Adipocyte (in vitro differentiated cells): Measurements from ENCODE around the gene CACNG6.
"Not testable (repeated sequence)": the region's sequence is repeated elsewhere in the genome, so short reads cannot be mapped to it uniquely, and the experiment has no call there.

Source experiments
- DNase-seq: peaks from one replicate; pipeline ENCODE4 v3.0.0-alpha.2; 2015; ENCODE audit warnings: low read depth
- H3K27me3 ChIP-seq: replicated peaks from 2 replicates; pipeline ENCODE4 v1.7.0; 2013; ENCODE audit warnings: mild to moderate bottlenecking, low read length, moderate library complexity; ENCODE audit not compliant: control insufficient read depth, insufficient read depth
- H3K36me3 ChIP-seq: 2 replicates; pipeline ENCODE4 v1.7.0; 2013; ENCODE audit warnings: low read length, mild to moderate bottlenecking, moderate library complexity; ENCODE audit not compliant: control insufficient read depth, insufficient read depth, severe bottlenecking
- H3K4me1 ChIP-seq: 2 replicates; pipeline ENCODE4 v1.7.0; 2013; ENCODE audit warnings: mild to moderate bottlenecking, low read length, moderate library complexity; ENCODE audit not compliant: control insufficient read depth, insufficient read depth
- H3K4me3 ChIP-seq: 2 replicates; pipeline ENCODE4 v1.7.0; 2013; ENCODE audit warnings: mild to moderate bottlenecking, low read length, moderate library complexity
- H3K9ac ChIP-seq: 2 replicates; pipeline ENCODE4 v1.7.0; 2013; ENCODE audit warnings: mild to moderate bottlenecking, low read length, moderate library complexity
- H3K9me3 ChIP-seq: 2 replicates; pipeline ENCODE4 v1.7.0; 2013; ENCODE audit warnings: mild to moderate bottlenecking, low read length, moderate library complexity; ENCODE audit not compliant: control insufficient read depth

The CACNG6 gene

GRCh38 chr19:53991224-53992113 lies at the start of gene CACNG6:
Gene CACNG6 (plus strand): TSS chr19:53991637. CDS start chr19:53992878, 1,241 bp downstream.
- Histone ChIP-seq H3K9me3 (no peaks in the 10 kb centered on the region), H3K4me1 (no peaks in the 10 kb centered on the region), H3K27me3 (peaks cover 48% of the 10 kb centered on the region), H3K9ac (no peak within 1 kb of the TSS), H3K36me3 (no peaks in the 10 kb centered on the region), H3K4me3 (no peak within 1 kb of the TSS)
- peak; percentile 22 for DNase-seq

GRCh38 chr19:53942001-53942786 lies 49.2 kb upstream of the CACNG6 start:
- H3K4me1 ChIP-seq = no peaks in the 10 kb centered on the region
- no peak overlapping the region for H3K9ac ChIP-seq
- no peaks in the 10 kb centered on the region for H3K36me3 ChIP-seq
- peaks cover 44% of the 10 kb centered on the region for H3K27me3 ChIP-seq
- H3K4me3 ChIP-seq = no peak overlapping the region
- DNase-seq = no peak
- H3K9me3 ChIP-seq = peaks cover 3% of the 10 kb centered on the region

GRCh38 chr19:53944416-53944815 lies 47.0 kb upstream of the CACNG6 start:
- DNase-seq = no peak
- Histone ChIP-seq H3K27me3 (peaks cover 46% of the 10 kb centered on the region), H3K36me3 (no peaks in the 10 kb centered on the region), H3K4me1 (no peaks in the 10 kb centered on the region), H3K4me3 (no peak overlapping the region), H3K9ac (no peak overlapping the region), H3K9me3 (peaks cover 3% of the 10 kb centered on the region)

GRCh38 chr19:53944933-53945332 lies 46.5 kb upstream of the CACNG6 start:
- Histone ChIP-seq H3K4me1 (no peaks in the 10 kb centered on the region), H3K9me3 (peaks cover 3% of the 10 kb centered on the region), H3K9ac (no peak overlapping the region), H3K4me3 (no peak overlapping the region), H3K27me3 (peaks cover 46% of the 10 kb centered on the region), H3K36me3 (no peaks in the 10 kb centered on the region)
- DNase-seq = no peak

GRCh38 chr19:53945441-53945840 lies 46.0 kb upstream of the CACNG6 start:
- Histone ChIP-seq H3K27me3 (peaks cover 46% of the 10 kb centered on the region), H3K4me1 (no peaks in the 10 kb centered on the region), H3K36me3 (no peaks in the 10 kb centered on the region), H3K9ac (no peak overlapping the region), H3K4me3 (no peak overlapping the region), H3K9me3 (peaks cover 3% of the 10 kb centered on the region)
- DNase-seq = peak; percentile 10

- Histone ChIP-seq H3K27me3 (peaks cover 45% of the 10 kb centered on the region), H3K9ac (no peak overlapping the region), H3K36me3 (no peaks in the 10 kb centered on the region), H3K9me3 (peaks cover 3% of the 10 kb centered on the region), H3K4me3 (no peak overlapping the region), H3K4me1 (no peaks in the 10 kb centered on the region)
- DNase-seq = no peak
These were observed 45.4 kb upstream of the CACNG6 start for GRCh38 chr19:53945998-53946397.

- peaks cover 1% of the 10 kb centered on the region for H3K9me3 ChIP-seq
- DNase-seq = no peak
- H3K4me1 ChIP-seq = no peaks in the 10 kb centered on the region
- no peak overlapping the region for H3K9ac ChIP-seq
- H3K27me3 ChIP-seq = peaks cover 39% of the 10 kb centered on the region
- H3K36me3 ChIP-seq = no peaks in the 10 kb centered on the region
- H3K4me3 ChIP-seq = no peak overlapping the region
These were observed 43.8 kb upstream of the CACNG6 start for GRCh38 chr19:53947624-53948023.

- not testable (repeated sequence) for H3K9ac ChIP-seq, H3K4me1 ChIP-seq, DNase-seq, H3K4me3 ChIP-seq, H3K36me3 ChIP-seq, H3K9me3 ChIP-seq
- peaks cover 32% of the 10 kb centered on the region for H3K27me3 ChIP-seq
These were observed 42.8 kb upstream of the CACNG6 start for GRCh38 chr19:53948611-53949010.

GRCh38 chr19:53951436-53951835 lies 40.0 kb upstream of the CACNG6 start:
- Histone ChIP-seq H3K4me1 (no peaks in the 10 kb centered on the region), H3K9ac (no peak overlapping the region), H3K36me3 (no peaks in the 10 kb centered on the region), H3K4me3 (no peak overlapping the region), H3K27me3 (peaks cover 12% of the 10 kb centered on the region), H3K9me3 (no peaks in the 10 kb centered on the region)
- no peak for DNase-seq

- H3K27me3 ChIP-seq = peaks cover 12% of the 10 kb centered on the region
- no peaks in the 10 kb centered on the region for H3K9me3 ChIP-seq
- H3K36me3 ChIP-seq = no peaks in the 10 kb centered on the region
- no peak overlapping the region for H3K4me3 ChIP-seq
- DNase-seq = no peak
- H3K4me1 ChIP-seq = no peaks in the 10 kb centered on the region
- no peak overlapping the region for H3K9ac ChIP-seq
These were observed 39.5 kb upstream of the CACNG6 start for GRCh38 chr19:53951947-53952346.

GRCh38 chr19:53953383-53953782 lies 38.1 kb upstream of the CACNG6 start:
- Histone ChIP-seq H3K9me3 (peaks cover 7% of the 10 kb centered on the region), H3K9ac (no peak overlapping the region), H3K27me3 (peaks cover 20% of the 10 kb centered on the region), H3K36me3 (no peaks in the 10 kb centered on the region), H3K4me3 (no peak overlapping the region), H3K4me1 (no peaks in the 10 kb centered on the region)
- no peak for DNase-seq
